ENCODE measurements around the gene HACD3. TPM values are rescaled to one million over a fixed set of nuclear protein-coding genes. Genes with fewer than 3 reads are reported as not detected.

Gene HACD3
- total and polyA plus RNA-seq, 11 donors = 3.2 to 16.7 (median 9.8) TPM

DNA sequence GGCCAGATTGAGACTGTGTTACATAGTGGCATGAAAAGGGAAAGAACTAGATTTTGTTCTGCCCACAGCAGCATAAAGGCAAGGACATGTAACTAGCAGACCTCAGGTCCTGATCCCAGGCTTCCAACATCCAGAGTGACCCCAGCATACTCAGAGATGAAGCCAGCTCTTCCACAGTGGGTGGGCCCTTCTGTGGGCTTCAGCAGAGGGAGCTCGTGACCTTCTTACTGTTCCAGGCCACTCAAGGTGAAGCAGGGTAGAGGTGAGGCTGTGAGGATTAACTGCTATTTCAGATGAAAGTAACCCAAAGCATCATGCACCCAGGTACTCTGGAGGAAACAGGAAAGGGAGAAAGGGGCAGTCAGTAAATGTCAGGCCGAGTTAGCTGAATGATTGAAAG, 90.6 kb downstream of the HACD3 start:
- Histone ChIP-seq H3K4me3 (no peak overlapping the region), H3K27me3 (no peaks in the 10 kb centered on the region), H3K9me3 (no peaks in the 10 kb centered on the region), H3K36me3 (peaks cover 0 to 20% (median 7%) of the 10 kb centered on the region in 9 donors), H3K27ac (no peak overlapping the region), H3K4me1 (no peaks in the 10 kb centered on the region)
- TF ChIP-seq, protein P1, sequence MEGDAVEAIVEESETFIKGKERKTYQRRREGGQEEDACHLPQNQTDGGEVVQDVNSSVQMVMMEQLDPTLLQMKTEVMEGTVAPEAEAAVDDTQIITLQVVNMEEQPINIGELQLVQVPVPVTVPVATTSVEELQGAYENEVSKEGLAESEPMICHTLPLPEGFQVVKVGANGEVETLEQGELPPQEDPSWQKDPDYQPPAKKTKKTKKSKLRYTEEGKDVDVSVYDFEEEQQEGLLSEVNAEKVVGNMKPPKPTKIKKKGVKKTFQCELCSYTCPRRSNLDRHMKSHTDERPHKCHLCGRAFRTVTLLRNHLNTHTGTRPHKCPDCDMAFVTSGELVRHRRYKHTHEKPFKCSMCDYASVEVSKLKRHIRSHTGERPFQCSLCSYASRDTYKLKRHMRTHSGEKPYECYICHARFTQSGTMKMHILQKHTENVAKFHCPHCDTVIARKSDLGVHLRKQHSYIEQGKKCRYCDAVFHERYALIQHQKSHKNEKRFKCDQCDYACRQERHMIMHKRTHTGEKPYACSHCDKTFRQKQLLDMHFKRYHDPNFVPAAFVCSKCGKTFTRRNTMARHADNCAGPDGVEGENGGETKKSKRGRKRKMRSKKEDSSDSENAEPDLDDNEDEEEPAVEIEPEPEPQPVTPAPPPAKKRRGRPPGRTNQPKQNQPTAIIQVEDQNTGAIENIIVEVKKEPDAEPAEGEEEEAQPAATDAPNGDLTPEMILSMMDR (IDR thresholded peaks at IDR 0.05) = no peak
- TF ChIP-seq POLR2A (IDR thresholded peaks at IDR 0.05) = no peak
- intact Hi-C loops (cut with DNase I) = no loop called here
- 81 to 90% (median 89%) methylated on average over 2 of the region's 2 CpGs for WGBS, 4 donors
- no peak for ATAC-seq
- DNase-seq = no peak

- DNase-seq (no peak), ATAC-seq (no peak)
- Histone ChIP-seq H3K27me3 (no peaks in the 10 kb centered on the region), H3K36me3 (peaks cover 0 to 28% (median 8%) of the 10 kb centered on the region in 9 donors), H3K4me1 (no peaks in the 10 kb centered on the region), H3K9me3 (no peaks in the 10 kb centered on the region), H3K27ac (no peak within 1 kb of the TSS), H3K4me3 (no peak within 1 kb of the TSS)
- no peak for TF ChIP-seq POLR2A (IDR thresholded peaks at IDR 0.05)
- TF ChIP-seq, protein P1 (IDR thresholded peaks at IDR 0.05) = no peak
- 89 to 96% (median 93%) methylated on average over 6 of the region's 6 CpGs for WGBS, 4 donors
- intact Hi-C loops (cut with DNase I) = no loop called here
Measured at GRCh38 chr15:65621638-65622037, 91.4 kb downstream of the HACD3 start, which contains the start of gene SLC24A1. TSS of gene SLC24A1 (plus strand) at chr15:65621938. CDS start at chr15:65624081, 2,143 bp downstream.

DNA sequence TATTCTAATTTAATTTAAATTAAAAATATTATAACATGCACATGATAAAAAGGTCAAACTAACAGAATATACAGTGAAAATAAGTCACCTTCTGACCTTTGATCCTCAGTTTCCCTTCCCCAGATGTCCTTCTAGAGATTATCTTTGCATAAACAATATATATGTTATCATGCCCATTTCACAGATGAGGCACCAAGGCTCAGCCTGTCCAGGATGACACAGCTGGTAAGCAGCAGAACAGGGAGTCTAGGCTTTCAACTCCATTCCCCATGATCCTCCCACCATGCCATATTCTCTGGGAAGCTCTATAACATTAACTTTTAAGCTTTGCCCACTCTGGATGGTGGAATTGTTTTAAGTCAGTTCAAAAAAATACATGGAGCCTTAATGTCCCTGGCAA, 92.8 kb downstream of the HACD3 start:
- Histone ChIP-seq H3K27me3 (no peaks in the 10 kb centered on the region), H3K9me3 (no peaks in the 10 kb centered on the region), H3K27ac (no peak overlapping the region), H3K4me1 (no peaks in the 10 kb centered on the region), H3K36me3 (peaks cover 0 to 31% (median 8%) of the 10 kb centered on the region in 9 donors), H3K4me3 (no peak overlapping the region)
- DNase-seq (no peak), ATAC-seq (no peak)
- intact Hi-C loops (cut with DNase I) = no loop called here
- no peak for TF ChIP-seq POLR2A (IDR thresholded peaks at IDR 0.05)
- TF ChIP-seq, protein P1 (IDR thresholded peaks at IDR 0.05) = no peak

GRCh38 chr15:65626856-65627255, 96.6 kb downstream of the HACD3 start:
- no peak for ATAC-seq

More at GRCh38 chr15:65626856-65627255, 96.6 kb downstream of the HACD3 start:
- Histone ChIP-seq H3K27ac (no peak overlapping the region), H3K4me3 (no peak overlapping the region), H3K9me3 (no peaks in the 10 kb centered on the region), H3K36me3 (peaks cover 0 to 31% (median 8%) of the 10 kb centered on the region in 9 donors), H3K27me3 (no peaks in the 10 kb centered on the region), H3K4me1 (no peaks in the 10 kb centered on the region)
- DNase-seq = no peak
- intact Hi-C loops (cut with DNase I) = no loop called here
- WGBS, 4 donors = 58 to 66% (median 61%) methylated on average over 4 of the region's 4 CpGs
- TF ChIP-seq, protein P1 (IDR thresholded peaks at IDR 0.05) = no peak
- TF ChIP-seq POLR2A (IDR thresholded peaks at IDR 0.05) = no peak

Other genes with a start within 250 kb of the HACD3 start
- 1 to 10 TPM; 2.7 to 7.0 (median 4.8) TPM for gene PARP16, start 243.6 kb upstream of the HACD3 start, total RNA-seq
- 1 to 10 TPM; 3.0 to 4.8 TPM for gene PARP16, start 243.6 kb upstream of the HACD3 start, polyA plus RNA-seq
- not detected for gene RNU5A-1, start 234.4 kb upstream of the HACD3 start, total RNA-seq
- gene RNU5A-1, start 234.4 kb upstream of the HACD3 start, polyA plus RNA-seq = not detected
- gene RNU5B-1, start 225.8 kb upstream of the HACD3 start, total RNA-seq = 10 to 100 TPM in 2 of 9 donors, not detected in 7; 18.6 to 30.4 TPM
- not detected for gene RNU5B-1, start 225.8 kb upstream of the HACD3 start, polyA plus RNA-seq
- under 1 TPM in 3 of 9 donors, not detected in 6; 0.09 to 0.33 (median 0.22) TPM for gene IGDCC3, start 152.5 kb upstream of the HACD3 start, total RNA-seq
- gene IGDCC3, start 152.5 kb upstream of the HACD3 start, polyA plus RNA-seq = under 1 TPM in 1 of 2 donors, not detected in 1; 0.07 TPM
- gene IGDCC4, start 107.5 kb upstream of the HACD3 start, total RNA-seq = 1 to 10 TPM in 4 of 9 donors, under 1 TPM in 5; 0.25 to 2.7 (median 0.75) TPM
- gene IGDCC4, start 107.5 kb upstream of the HACD3 start, polyA plus RNA-seq = under 1 TPM; 0.22 to 0.80 TPM
- gene DPP8, start 12.8 kb upstream of the HACD3 start, total RNA-seq = 10 to 100 TPM; 34.9 to 44.5 (median 39.5) TPM
- gene DPP8, start 12.8 kb upstream of the HACD3 start, polyA plus RNA-seq = 10 to 100 TPM in 1 of 2 donors, 1 to 10 TPM in 1; 10.0 to 22.0 TPM
- gene INTS14, start 80.7 kb downstream of the HACD3 start, total RNA-seq = 10 to 100 TPM; 11.2 to 19.3 (median 15.8) TPM
- 10 to 100 TPM in 1 of 2 donors, 1 to 10 TPM in 1; 5.7 to 15.1 TPM for gene INTS14, start 80.7 kb downstream of the HACD3 start, polyA plus RNA-seq
- gene SLC24A1, start 91.5 kb downstream of the HACD3 start, total RNA-seq = 1 to 10 TPM in 8 of 9 donors, under 1 TPM in 1; 0.74 to 6.3 (median 2.2) TPM
- 1 to 10 TPM; 1.0 to 1.4 TPM for gene SLC24A1, start 91.5 kb downstream of the HACD3 start, polyA plus RNA-seq